Common myeloid progenitor, CD34-positive (primary cell): ENCODE measurements around the gene RAD21L1.
"Not testable (repeated sequence)": the region's sequence is repeated elsewhere in the genome, so short reads cannot be mapped to it uniquely, and the experiment has no call there.

Source experiments
- CTCF ChIA-PET: fragments of 350-600 bp; sonication (Branson Sonifier 250); formaldehyde crosslinking; loops from one replicate; lab custom pipeline; 2021; ENCODE audit warnings: antibody characterized with exemption; lab: Charles Lee
- POLR2A ChIA-PET: fragments of 350-600 bp; sonication (Branson Sonifier 250); formaldehyde crosslinking; loops from one replicate; lab custom pipeline; 2021; ENCODE audit warnings: antibody characterized with exemption; lab: Charles Lee
- DNase-seq, 3 donors: peaks; one replicate each; pipeline versions ENCODE4 v3.0.0 to v3.0.0-alpha.2; 2013
- H3K27ac ChIP-seq, 2 experiments: 1 replicate in 1 of 2; 2 replicates in 1 of 2; pipeline ENCODE4 v1.7.0; 2013; ENCODE audit warnings: inconsistent platforms in 2 of 2, low read length in 2 of 2, mild to moderate bottlenecking in 2 of 2, low read depth in 1 of 2, moderate library complexity in 1 of 2; ENCODE audit not compliant: severe bottlenecking in 2 of 2, insufficient read depth in 1 of 2, poor library complexity in 1 of 2
- H3K27me3 ChIP-seq, 5 experiments: replicated peaks in 2 of 5; 1 replicate in 3 of 5; 2 replicates in 2 of 5; pipeline versions ENCODE4 v1.6.1 to v1.7.0; 2013; ENCODE audit warnings: low read length in 4 of 5, mild to moderate bottlenecking in 2 of 5, moderate library complexity in 2 of 5, inconsistent platforms in 1 of 5; ENCODE audit not compliant: insufficient read depth in 5 of 5, control insufficient read depth in 4 of 5
- H3K36me3 ChIP-seq, 4 experiments: 1 replicate in 2 of 4; 2 replicates in 2 of 4; pipeline versions ENCODE4 v1.6.1 to v1.7.0; 2013; ENCODE audit warnings: low read length in 3 of 4, control low read depth in 1 of 4, mild to moderate bottlenecking in 1 of 4; ENCODE audit not compliant: control insufficient read depth in 4 of 4, insufficient read depth in 4 of 4
- H3K4me1 ChIP-seq, 4 experiments: 1 replicate in 3 of 4; 2 replicates in 1 of 4; pipeline versions ENCODE4 v1.6.1 to v1.7.1; 2013; ENCODE audit warnings: low read length in 3 of 4, mild to moderate bottlenecking in 3 of 4, control low read depth in 1 of 4, inconsistent platforms in 1 of 4, moderate library complexity in 1 of 4; ENCODE audit not compliant: control insufficient read depth in 4 of 4, insufficient read depth in 4 of 4; ENCODE audit errors: control extremely low read depth in 1 of 4
- H3K4me3 ChIP-seq, 7 experiments: 1 replicate in 4 of 7; 2 replicates in 3 of 7; pipeline versions ENCODE4 v1.5.1 to v1.7.0; 2013; ENCODE audit warnings: mild to moderate bottlenecking in 7 of 7, low read length in 6 of 7, moderate library complexity in 6 of 7, inconsistent platforms in 2 of 7, low read depth in 2 of 7, control low read depth in 1 of 7; ENCODE audit not compliant: insufficient read depth in 4 of 7, control insufficient read depth in 1 of 7; ENCODE audit errors: extremely low read depth in 1 of 7
- H3K9me3 ChIP-seq, 5 experiments: 1 replicate in 4 of 5; 2 replicates in 1 of 5; pipeline versions ENCODE4 v1.6.1 to v1.7.1; 2013; ENCODE audit warnings: low read length in 4 of 5, mild to moderate bottlenecking in 2 of 5, inconsistent platforms in 1 of 5, low read depth in 1 of 5, moderate library complexity in 1 of 5; ENCODE audit not compliant: control insufficient read depth in 4 of 5, insufficient read depth in 2 of 5; ENCODE audit errors: control extremely low read depth in 1 of 5
- WGBS: methylation state at CpG from one replicate; pipeline ENCODE4 v1.1.5; 2013; ENCODE audit not compliant: insufficient coverage; 5-methylcytosine and 5-hydroxymethylcytosine counted together

The RAD21L1 gene

DNA sequence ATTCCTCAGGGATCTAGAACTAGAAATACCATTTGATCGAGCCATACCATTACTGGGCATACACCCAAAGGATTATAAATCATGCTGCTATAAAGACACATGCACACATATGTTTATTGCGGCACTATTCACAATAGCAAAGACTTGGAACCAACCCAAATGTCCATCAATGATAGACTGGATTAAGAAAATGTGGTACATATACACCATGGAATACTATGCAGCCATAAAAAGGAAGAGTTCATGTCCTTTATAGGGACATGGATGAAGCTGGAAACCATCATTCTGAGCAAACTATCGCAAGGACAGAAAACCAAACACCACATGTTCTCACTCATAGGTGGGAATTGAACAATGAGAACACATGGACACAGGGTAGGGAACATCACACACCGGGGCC, 3.1 kb upstream of the RAD21L1 start:
- H3K9me3 ChIP-seq, H3K4me3 ChIP-seq, H3K36me3 ChIP-seq, POLR2A ChIA-PET, DNase-seq, H3K27ac ChIP-seq, CTCF ChIA-PET: not testable (repeated sequence)
- Histone ChIP-seq H3K4me1 (peaks cover 0 to 18% (median 12%) of the 10 kb centered on the region in 4 experiments), H3K27me3 (peaks cover 4 to 30% (median 14%) of the 10 kb centered on the region in 5 experiments)
- 86% methylated on average over 1 of the region's 4 CpGs for WGBS

DNA sequence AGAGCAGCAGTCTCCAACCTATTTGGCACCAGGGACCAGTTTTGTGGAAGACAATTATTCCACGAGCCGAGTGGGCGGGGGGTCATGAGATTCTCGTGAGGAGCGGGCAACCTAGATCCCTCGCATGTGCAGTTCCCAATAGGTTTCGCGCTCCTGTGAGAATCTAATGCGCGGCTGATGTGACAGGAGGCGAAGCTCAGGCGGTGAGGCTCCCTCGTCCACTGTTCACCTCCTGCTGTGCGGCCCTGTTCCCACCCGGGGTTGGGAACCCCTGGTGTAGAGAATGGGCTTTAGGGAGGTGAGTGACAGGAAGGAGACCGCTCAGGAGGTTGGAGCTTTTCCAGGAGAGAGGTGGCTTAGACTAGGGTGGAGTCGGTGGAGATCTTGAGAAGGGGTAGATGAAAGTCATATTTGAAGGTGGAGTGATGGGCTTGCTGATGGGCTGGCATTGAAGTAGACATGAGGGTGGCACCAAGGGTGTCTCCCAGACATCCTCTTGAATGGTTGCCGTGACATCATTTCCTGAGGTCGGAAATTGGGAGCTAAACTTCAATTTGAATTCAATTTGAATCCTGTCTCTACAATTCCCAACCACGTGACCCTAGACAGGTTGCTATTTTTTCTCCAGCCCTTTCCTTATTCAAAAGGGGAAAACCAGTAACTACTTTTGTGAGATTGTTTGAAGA, 1.5 kb upstream of the RAD21L1 start:
- WGBS = 91% methylated on average over 18 of the region's 20 CpGs
- CTCF ChIA-PET = no interaction called here

DNA sequence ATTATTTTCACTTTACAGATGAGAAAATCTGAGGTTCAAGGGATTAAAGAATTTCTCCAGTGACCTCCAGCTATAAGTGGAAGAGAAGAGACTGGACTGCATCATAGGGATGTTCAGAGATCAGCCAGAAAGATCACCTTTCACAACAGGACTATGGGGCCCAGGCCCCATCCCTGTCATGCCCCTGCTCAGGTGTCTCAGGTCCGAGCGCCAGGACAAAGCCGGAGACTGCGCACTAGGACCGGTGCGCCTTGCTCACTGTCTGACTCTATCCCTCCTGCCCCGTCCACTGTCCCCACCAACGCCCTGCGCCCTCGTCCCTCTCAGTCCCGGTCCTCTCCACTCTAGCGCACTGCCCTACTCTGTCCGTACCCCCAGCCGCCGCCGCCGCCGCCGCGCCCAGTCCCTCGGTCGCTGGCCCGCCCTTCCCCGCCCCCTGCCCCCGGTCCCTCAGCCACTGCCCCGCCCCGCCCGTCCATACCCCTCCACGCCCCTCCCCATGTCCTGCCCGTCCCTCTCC, 521 bp upstream of the RAD21L1 start:
- WGBS = 9% methylated on average over 14 of the region's 30 CpGs
- H3K27ac ChIP-seq = no peak overlapping the region
- peaks cover 9 to 56% (median 22%) of the 10 kb centered on the region in 5 experiments for H3K27me3 ChIP-seq
- no peaks in the 10 kb centered on the region for H3K9me3 ChIP-seq
- DNase-seq = no peak
- CTCF ChIA-PET = interaction anchor here (0.8 kb wide), 1 partner anchor 13 kb away, joined by 3 read pairs; no protein-coding TSS in a partner anchor
- H3K4me3 ChIP-seq = peak overlapping the region in 5 of 7 experiments; percentile 10 to 70 (median 44)
- POLR2A ChIA-PET = no interaction called here
- H3K36me3 ChIP-seq = no peaks in the 10 kb centered on the region
- H3K4me1 ChIP-seq = peaks cover 0 to 18% (median 12%) of the 10 kb centered on the region in 4 experiments

More for the DNA sequence above, 1.5 kb upstream of the RAD21L1 start:
- peaks cover 0 to 18% (median 12%) of the 10 kb centered on the region in 4 experiments for H3K4me1 ChIP-seq
- H3K27me3 ChIP-seq = peaks cover 6 to 46% (median 22%) of the 10 kb centered on the region in 5 experiments
- H3K9me3 ChIP-seq = no peaks in the 10 kb centered on the region
- POLR2A ChIA-PET = no interaction called here
- no peak for DNase-seq
- H3K27ac ChIP-seq = no peak overlapping the region
- H3K36me3 ChIP-seq = no peaks in the 10 kb centered on the region
- no peak overlapping the region for H3K4me3 ChIP-seq

DNA sequence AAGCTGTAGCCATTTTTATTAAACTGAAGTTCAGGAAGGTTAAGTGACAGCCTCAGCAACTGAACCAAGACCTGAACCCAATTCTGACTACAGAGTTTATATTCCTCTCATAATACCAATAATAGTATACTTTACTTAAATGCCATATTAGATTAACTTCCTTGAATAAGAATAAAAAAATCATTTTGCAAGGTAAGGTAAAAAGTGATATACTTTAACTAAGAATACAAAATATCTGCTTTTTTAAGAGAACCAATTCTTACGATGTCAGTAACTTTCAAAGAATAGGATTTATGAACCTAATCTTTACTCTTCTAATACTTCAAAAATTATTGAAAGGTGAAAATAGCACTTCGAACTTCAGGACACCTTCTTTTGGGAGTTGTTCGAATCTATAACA, 3.7 kb downstream of the RAD21L1 start:
- Histone ChIP-seq H3K27ac (no peak overlapping the region), H3K4me3 (no peak overlapping the region), H3K27me3 (peaks cover 9 to 77% (median 34%) of the 10 kb centered on the region in 5 experiments), H3K36me3 (no peaks in the 10 kb centered on the region), H3K4me1 (peaks cover 0 to 18% (median 12%) of the 10 kb centered on the region in 4 experiments), H3K9me3 (no peaks in the 10 kb centered on the region)
- 83% methylated on average over 2 of the region's 3 CpGs for WGBS
- ChIA-PET POLR2A (no interaction called here), CTCF (interaction anchor here (0.6 kb wide), 1 partner anchor 18 kb away, joined by 3 read pairs; no protein-coding TSS in a partner anchor)
- no peak for DNase-seq

DNA sequence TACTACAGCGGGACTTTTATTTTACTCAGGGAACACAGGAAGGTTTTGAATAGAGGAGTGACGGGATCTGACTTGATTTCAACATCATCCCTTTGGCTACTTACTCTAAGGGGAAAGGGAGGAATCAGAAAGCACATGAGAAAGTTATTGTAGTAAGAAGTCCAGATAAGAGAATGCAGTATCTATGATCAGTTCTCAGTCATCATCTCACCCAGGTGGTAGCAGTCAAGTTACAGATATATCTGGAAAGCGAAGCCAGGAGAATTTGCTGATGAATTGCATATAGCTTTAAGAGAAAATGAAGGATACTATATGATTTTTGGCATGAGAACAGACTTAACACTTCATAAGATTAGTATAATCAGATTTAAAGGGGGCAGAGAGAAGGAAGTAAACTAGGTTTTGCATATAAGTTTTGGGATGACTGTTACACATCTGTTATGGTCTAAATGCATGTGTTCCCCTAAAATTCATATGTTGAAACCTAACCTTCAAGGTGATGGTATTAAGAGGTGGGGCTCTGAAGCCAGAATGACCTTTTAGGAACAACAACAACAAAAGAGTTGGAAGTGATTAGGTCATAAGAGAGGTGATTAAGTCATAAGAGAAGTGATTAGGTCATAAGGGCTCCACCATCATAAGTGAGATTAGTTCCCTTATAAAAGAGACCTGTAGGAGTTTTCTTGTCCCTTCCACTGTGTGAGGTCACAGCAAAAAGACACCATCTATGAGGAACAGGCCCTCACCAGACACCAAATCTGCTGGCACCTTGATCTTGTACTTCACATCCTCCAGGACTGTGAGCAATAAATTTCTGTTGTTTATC, 6.7 kb downstream of the RAD21L1 start:
- no peaks in the 10 kb centered on the region for H3K36me3 ChIP-seq
- DNase-seq = no peak
- peaks cover 5 to 70% (median 30%) of the 10 kb centered on the region in 5 experiments for H3K27me3 ChIP-seq
- CTCF ChIA-PET = no interaction called here
- POLR2A ChIA-PET = no interaction called here
- H3K4me3 ChIP-seq = no peak overlapping the region
- H3K9me3 ChIP-seq = no peaks in the 10 kb centered on the region
- WGBS = no CpG with 5 or more reads among the region's 3 CpGs
- no peaks in the 10 kb centered on the region for H3K4me1 ChIP-seq
- H3K27ac ChIP-seq = no peak overlapping the region

DNA sequence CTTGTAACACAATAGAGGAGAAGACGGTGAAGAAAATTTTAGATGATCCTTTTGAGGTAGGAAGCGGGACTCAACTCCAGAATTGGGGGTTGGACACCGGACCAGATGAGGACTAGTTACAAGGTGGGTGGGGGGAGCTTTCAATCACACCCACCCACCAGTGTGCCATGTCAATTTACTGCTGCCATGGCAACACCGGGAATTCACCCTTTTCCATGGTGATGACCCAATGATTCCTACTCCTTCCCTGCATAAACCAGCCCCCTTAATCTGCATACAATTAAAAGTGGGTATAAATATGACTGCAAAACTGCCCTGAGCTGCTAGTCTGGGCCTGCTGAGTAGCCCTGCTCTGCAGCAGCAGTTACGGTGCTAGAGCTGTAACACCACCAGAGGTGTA, 14.7 kb downstream of the RAD21L1 start:
- no peaks in the 10 kb centered on the region for H3K9me3 ChIP-seq
- H3K27ac ChIP-seq = no peak overlapping the region
- H3K27me3 ChIP-seq = peaks cover 0 to 33% (median 17%) of the 10 kb centered on the region in 5 experiments
- CTCF ChIA-PET = interaction anchor here (0.7 to 1.1 kb wide), 2 partner anchors 9 to 15 kb away, joined by 3 to 5 read pairs; no protein-coding TSS in a partner anchor
- WGBS = 100% methylated on average over 2 of the region's 5 CpGs
- DNase-seq = no peak
- H3K36me3 ChIP-seq = no peaks in the 10 kb centered on the region
- peaks cover 4 to 14% (median 8%) of the 10 kb centered on the region in 4 experiments for H3K4me1 ChIP-seq
- POLR2A ChIA-PET = no interaction called here
- H3K4me3 ChIP-seq = no peak overlapping the region
